Measurements from ENCODE around the gene CHMP4A. TPM values are rescaled to one million over a fixed set of nuclear protein-coding genes. Genes with fewer than 3 reads are reported as not detected.

The CHMP4A gene
- total and polyA plus RNA-seq, 2 of the 13 experiments (the other 11 are each of a cell fraction or from before 2014, with no cell fraction given): 83.6 to 113 TPM

DNA sequence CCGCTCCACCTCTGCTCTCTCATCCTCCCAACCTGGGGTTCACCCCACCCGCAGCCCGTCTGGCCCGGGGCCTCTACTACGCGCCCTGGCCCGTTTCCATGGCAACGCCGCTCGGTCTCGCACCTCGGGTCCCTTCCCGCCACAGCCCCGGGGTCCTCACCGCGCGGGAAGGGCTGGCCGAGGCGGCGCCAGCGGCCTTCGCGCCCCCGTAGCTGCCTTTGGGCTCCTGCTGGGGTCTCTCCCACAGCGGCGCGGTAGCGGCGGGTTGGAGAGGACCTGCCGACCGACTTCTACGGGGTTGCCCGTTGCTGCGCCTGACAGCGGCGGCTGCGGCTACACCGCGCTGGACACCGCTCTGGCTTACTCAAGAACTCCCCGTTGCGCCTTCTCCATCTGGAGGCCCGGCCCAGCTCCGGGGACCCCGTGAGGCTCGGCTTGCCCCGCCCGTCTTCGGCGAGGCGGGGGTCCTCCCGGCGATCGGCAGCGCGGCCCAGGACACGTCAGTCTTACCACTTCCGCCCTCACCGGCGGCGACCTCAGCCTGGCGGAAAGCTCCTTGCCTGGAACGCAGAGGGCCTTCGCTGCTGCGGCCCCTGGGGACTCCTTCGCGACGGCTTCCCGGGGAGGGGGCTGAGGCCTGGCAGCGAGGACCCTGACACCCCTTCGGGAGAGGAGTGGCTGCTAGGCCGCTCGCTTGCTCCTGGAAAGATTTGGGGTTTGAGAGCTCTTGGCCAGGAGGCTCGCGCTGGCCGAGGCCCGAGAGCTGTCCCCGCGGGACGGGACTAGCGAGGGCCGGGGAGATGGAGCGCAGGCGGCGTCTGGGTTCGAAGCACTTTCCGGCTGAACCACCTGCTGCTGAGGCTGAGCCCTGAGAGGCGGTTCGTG is 17.9 kb downstream of the CHMP4A start, which contains the start of gene TM9SF1 (continued):
- TF ChIP-seq SP1 (IDR thresholded peaks at IDR 0.05) (no peak), SP1 (CRISPR knock-in tag; IDR thresholded peaks at IDR 0.05) (peak; percentile 88), ATRX (CRISPR knock-in tag; IDR thresholded peaks at IDR 0.05; ENCODE audit: borderline replicate concordance) (peak; percentile 63; the same call in 1 of the 2 replicates), ZNF567 (CRISPR knock-in tag; IDR thresholded peaks at IDR 0.05; ENCODE audit: borderline replicate concordance) (peak; percentile 99), ZNF543 (CRISPR knock-in tag; IDR thresholded peaks at IDR 0.05) (peak; percentile 99), KDM5B (CRISPR knock-in tag; IDR thresholded peaks at IDR 0.05; ENCODE audit: borderline replicate concordance) (peak; percentile 98), FOSL2 (CRISPR knock-in tag; IDR thresholded peaks at IDR 0.05) (peak; percentile 90), SIX1 (CRISPR knock-in tag; IDR thresholded peaks at IDR 0.05; ENCODE audit: borderline replicate concordance) (0 out of 2 replicates have a peak, but pooled peaks have one; percentile 42), ATF7 (IDR thresholded peaks at IDR 0.05) (no peak), ATF7 (CRISPR knock-in tag; IDR thresholded peaks at IDR 0.05) (peak; percentile 94), ZNF605 (CRISPR knock-in tag; IDR thresholded peaks at IDR 0.05) (peak; percentile 100), ZBTB14 (CRISPR knock-in tag; IDR thresholded peaks at IDR 0.05) (peak; percentile 47), HDAC1 (CRISPR knock-in tag; IDR thresholded peaks at IDR 0.05) (no peak), DNMT1 (CRISPR knock-in tag; IDR thresholded peaks at IDR 0.05) (no peak; the same call in none of the 2 replicates), ZFX (CRISPR knock-in tag; IDR thresholded peaks at IDR 0.05; ENCODE audit: low read depth) (peak; percentile 100)
- TF ChIP-seq, protein P1, sequence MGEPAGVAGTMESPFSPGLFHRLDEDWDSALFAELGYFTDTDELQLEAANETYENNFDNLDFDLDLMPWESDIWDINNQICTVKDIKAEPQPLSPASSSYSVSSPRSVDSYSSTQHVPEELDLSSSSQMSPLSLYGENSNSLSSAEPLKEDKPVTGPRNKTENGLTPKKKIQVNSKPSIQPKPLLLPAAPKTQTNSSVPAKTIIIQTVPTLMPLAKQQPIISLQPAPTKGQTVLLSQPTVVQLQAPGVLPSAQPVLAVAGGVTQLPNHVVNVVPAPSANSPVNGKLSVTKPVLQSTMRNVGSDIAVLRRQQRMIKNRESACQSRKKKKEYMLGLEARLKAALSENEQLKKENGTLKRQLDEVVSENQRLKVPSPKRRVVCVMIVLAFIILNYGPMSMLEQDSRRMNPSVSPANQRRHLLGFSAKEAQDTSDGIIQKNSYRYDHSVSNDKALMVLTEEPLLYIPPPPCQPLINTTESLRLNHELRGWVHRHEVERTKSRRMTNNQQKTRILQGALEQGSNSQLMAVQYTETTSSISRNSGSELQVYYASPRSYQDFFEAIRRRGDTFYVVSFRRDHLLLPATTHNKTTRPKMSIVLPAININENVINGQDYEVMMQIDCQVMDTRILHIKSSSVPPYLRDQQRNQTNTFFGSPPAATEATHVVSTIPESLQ (CRISPR knock-in tag; conservative IDR thresholded peaks at IDR 0.05): no peak; the same call in 1 of the 2 replicates
- TF ChIP-seq, protein P2, sequence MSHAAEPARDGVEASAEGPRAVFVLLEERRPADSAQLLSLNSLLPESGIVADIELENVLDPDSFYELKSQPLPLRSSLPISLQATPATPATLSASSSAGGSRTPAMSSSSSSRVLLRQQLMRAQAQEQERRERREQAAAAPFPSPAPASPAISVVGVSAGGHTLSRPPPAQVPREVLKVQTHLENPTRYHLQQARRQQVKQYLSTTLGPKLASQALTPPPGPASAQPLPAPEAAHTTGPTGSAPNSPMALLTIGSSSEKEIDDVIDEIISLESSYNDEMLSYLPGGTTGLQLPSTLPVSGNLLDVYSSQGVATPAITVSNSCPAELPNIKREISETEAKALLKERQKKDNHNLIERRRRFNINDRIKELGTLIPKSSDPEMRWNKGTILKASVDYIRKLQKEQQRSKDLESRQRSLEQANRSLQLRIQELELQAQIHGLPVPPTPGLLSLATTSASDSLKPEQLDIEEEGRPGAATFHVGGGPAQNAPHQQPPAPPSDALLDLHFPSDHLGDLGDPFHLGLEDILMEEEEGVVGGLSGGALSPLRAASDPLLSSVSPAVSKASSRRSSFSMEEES (CRISPR knock-in tag; IDR thresholded peaks at IDR 0.05): peak; percentile 67; the same call in 1 of the 2 replicates
- TF ChIP-seq, protein P3, sequence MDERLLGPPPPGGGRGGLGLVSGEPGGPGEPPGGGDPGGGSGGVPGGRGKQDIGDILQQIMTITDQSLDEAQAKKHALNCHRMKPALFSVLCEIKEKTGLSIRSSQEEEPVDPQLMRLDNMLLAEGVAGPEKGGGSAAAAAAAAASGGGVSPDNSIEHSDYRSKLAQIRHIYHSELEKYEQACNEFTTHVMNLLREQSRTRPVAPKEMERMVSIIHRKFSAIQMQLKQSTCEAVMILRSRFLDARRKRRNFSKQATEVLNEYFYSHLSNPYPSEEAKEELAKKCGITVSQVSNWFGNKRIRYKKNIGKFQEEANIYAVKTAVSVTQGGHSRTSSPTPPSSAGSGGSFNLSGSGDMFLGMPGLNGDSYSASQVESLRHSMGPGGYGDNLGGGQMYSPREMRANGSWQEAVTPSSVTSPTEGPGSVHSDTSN (CRISPR knock-in tag; IDR thresholded peaks at IDR 0.05): peak; percentile 48
- TF ChIP-seq, protein P4, sequence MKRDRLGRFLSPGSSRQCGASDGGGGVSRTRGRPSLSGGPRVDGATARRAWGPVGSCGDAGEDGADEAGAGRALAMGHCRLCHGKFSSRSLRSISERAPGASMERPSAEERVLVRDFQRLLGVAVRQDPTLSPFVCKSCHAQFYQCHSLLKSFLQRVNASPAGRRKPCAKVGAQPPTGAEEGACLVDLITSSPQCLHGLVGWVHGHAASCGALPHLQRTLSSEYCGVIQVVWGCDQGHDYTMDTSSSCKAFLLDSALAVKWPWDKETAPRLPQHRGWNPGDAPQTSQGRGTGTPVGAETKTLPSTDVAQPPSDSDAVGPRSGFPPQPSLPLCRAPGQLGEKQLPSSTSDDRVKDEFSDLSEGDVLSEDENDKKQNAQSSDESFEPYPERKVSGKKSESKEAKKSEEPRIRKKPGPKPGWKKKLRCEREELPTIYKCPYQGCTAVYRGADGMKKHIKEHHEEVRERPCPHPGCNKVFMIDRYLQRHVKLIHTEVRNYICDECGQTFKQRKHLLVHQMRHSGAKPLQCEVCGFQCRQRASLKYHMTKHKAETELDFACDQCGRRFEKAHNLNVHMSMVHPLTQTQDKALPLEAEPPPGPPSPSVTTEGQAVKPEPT (CRISPR knock-in tag; IDR thresholded peaks at IDR 0.05; ENCODE audit: low read depth): peak; percentile 98
- TF ChIP-seq, protein P5, sequence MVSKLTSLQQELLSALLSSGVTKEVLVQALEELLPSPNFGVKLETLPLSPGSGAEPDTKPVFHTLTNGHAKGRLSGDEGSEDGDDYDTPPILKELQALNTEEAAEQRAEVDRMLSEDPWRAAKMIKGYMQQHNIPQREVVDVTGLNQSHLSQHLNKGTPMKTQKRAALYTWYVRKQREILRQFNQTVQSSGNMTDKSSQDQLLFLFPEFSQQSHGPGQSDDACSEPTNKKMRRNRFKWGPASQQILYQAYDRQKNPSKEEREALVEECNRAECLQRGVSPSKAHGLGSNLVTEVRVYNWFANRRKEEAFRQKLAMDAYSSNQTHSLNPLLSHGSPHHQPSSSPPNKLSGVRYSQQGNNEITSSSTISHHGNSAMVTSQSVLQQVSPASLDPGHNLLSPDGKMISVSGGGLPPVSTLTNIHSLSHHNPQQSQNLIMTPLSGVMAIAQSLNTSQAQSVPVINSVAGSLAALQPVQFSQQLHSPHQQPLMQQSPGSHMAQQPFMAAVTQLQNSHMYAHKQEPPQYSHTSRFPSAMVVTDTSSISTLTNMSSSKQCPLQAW (CRISPR knock-in tag; IDR thresholded peaks at IDR 0.05): peak; percentile 88; the same call in 1 of the 2 replicates

Measured in HepG2 (cell line).